Measurements from ENCODE around the gene GGCT. TPM values are rescaled to one million over a fixed set of nuclear protein-coding genes. Genes with fewer than 3 reads are reported as not detected.

Gene GGCT
- polyA plus RNA-seq, 3 donors: 7.6 to 18.1 (median 10.7) TPM

DNA sequence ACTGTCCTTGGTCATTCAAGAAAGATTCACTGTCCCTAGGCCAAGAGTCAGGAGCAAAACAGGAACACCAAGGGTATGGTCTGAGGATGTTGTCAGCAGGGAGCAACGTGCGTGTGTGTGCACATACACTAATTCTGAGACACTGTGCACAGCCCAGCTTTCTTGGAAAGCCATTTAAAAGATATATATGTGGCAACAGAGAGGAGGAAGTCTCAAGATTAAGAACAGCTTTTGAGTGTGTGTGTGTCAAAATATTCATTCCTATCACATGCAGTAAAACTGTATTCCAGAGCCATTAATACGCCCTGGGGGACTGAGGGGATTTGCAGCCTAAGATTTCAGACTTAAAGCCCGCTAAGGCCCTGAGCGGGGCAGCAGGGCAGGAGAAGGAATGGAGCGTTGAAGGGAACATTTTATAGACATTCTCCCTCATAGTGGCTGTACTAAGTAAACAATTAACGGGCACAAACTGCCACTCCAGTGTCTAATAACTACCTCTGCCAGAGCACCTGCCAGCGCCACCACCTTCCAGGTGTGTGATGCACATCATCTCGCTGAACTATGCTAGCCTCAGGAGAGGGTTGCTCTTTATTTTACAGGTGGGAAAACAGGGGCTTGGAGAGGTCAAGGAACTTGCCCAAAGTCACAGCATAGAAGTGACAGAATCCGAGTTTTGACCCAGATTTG lies 28.0 kb downstream of the GGCT start:
- no peak overlapping the region for H3K4me3 ChIP-seq (replicated peaks in 1 of 3; ENCODE audit: low read depth in 2 of 3, low read length in 3 of 3)

DNA sequence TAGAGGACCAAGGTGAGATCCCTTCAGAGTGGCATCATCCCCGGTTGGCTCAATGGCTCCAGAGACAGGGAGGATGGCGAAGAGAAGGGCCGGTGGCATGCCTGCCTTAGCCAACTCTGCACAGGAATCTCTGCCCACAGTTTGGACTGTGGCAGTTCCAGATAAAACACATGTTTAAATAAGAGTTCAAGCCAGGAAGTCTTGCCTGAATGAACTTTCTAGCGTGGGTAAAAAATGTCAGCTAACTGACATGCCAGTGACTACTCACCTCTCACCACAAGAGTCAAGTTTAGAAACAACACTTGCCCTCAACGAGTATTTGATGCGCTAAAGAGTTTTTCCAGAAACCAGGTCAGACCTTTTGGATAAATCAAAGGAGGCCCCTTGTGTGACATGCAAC lies 29.0 kb downstream of the GGCT start:
- no peak overlapping the region for H3K9ac ChIP-seq (ENCODE audit: insufficient read depth, low read length, poor library complexity, severe bottlenecking)
- peaks cover 21 to 23% of the 10 kb centered on the region in 2 donors for H3K36me3 Mint-ChIP-seq
- TF ChIP-seq, protein P1, sequence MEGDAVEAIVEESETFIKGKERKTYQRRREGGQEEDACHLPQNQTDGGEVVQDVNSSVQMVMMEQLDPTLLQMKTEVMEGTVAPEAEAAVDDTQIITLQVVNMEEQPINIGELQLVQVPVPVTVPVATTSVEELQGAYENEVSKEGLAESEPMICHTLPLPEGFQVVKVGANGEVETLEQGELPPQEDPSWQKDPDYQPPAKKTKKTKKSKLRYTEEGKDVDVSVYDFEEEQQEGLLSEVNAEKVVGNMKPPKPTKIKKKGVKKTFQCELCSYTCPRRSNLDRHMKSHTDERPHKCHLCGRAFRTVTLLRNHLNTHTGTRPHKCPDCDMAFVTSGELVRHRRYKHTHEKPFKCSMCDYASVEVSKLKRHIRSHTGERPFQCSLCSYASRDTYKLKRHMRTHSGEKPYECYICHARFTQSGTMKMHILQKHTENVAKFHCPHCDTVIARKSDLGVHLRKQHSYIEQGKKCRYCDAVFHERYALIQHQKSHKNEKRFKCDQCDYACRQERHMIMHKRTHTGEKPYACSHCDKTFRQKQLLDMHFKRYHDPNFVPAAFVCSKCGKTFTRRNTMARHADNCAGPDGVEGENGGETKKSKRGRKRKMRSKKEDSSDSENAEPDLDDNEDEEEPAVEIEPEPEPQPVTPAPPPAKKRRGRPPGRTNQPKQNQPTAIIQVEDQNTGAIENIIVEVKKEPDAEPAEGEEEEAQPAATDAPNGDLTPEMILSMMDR (IDR thresholded peaks at IDR 0.05): no peak
- WGBS (ENCODE audit: insufficient coverage): 43% methylated on average over 4 of the region's 6 CpGs
- peaks cover 36 to 45% of the 10 kb centered on the region in 2 donors for H3K4me1 ChIP-seq (ENCODE audit: control insufficient read depth in 1 of 2, insufficient read depth in 2 of 2, low read length in 2 of 2)
- H3K36me3 ChIP-seq (replicated peaks in 1 of 2; ENCODE audit: control insufficient read depth in 1 of 2, insufficient read depth in 2 of 2, low read length in 2 of 2): peaks cover 0 to 19% of the 10 kb centered on the region in 2 donors
- peaks cover 70% of the 10 kb centered on the region for H3K4me1 Mint-ChIP-seq
- no peak overlapping the region for H3K4me3 Mint-ChIP-seq
- H3K27me3 ChIP-seq (ENCODE audit: control insufficient read depth in 2 of 2, insufficient read depth in 2 of 2, low read length in 2 of 2): no peaks in the 10 kb centered on the region
- no peak overlapping the region for H2AFZ ChIP-seq (ENCODE audit: insufficient read depth, low read depth, low read length, poor library complexity, severe bottlenecking)
- peaks cover 77% of the 10 kb centered on the region for H3K79me2 ChIP-seq (ENCODE audit: insufficient read depth, low read length)
- H3K27me3 Mint-ChIP-seq (ENCODE audit: low read depth in 3 of 3): no peaks in the 10 kb centered on the region
- no peak overlapping the region for H3K4me2 ChIP-seq (replicated peaks; ENCODE audit: extremely low read depth, low read length, poor library complexity, severe bottlenecking)
- no peak for DNase-seq
- no peaks in the 10 kb centered on the region for H3K9me3 ChIP-seq (replicated peaks in 1 of 2; ENCODE audit: control insufficient read depth in 1 of 2, insufficient read depth in 1 of 2, low read length in 2 of 2)
- peaks cover 0 to 3% (median 0%) of the 10 kb centered on the region in 7 donors for H3K9me3 Mint-ChIP-seq
- peaks cover 20% of the 10 kb centered on the region for H4K20me1 ChIP-seq (ENCODE audit: insufficient read depth, low read length)
- intact Hi-C loops (cut with micrococcal nuclease): loop anchor here in 1 of 2 donors (5.0 kb wide), 1 partner anchor 48 kb away; no protein-coding TSS in a partner anchor
- H3K27ac Mint-ChIP-seq: no peak overlapping the region
- no peak overlapping the region for H3K4me3 ChIP-seq (replicated peaks in 1 of 3; ENCODE audit: low read depth in 2 of 3, low read length in 3 of 3)
- H3K27ac ChIP-seq (ENCODE audit: low read depth in 1 of 2, low read length in 2 of 2): no peak overlapping the region

More for the DNA sequence above, 28.0 kb downstream of the GGCT start:
- 42% methylated on average over 3 of the region's 10 CpGs for WGBS (ENCODE audit: insufficient coverage)
- Histone ChIP-seq H3K27me3 (ENCODE audit: control insufficient read depth in 2 of 2, insufficient read depth in 2 of 2, low read length in 2 of 2) (no peaks in the 10 kb centered on the region), H3K4me1 (ENCODE audit: control insufficient read depth in 1 of 2, insufficient read depth in 2 of 2, low read length in 2 of 2) (peaks cover 36 to 45% of the 10 kb centered on the region in 2 donors), H3K36me3 (replicated peaks in 1 of 2; ENCODE audit: control insufficient read depth in 1 of 2, insufficient read depth in 2 of 2, low read length in 2 of 2) (peaks cover 0 to 9% of the 10 kb centered on the region in 2 donors), H4K20me1 (ENCODE audit: insufficient read depth, low read length) (peaks cover 20% of the 10 kb centered on the region), H3K4me2 (replicated peaks; ENCODE audit: extremely low read depth, low read length, poor library complexity, severe bottlenecking) (no peak overlapping the region), H2AFZ (ENCODE audit: insufficient read depth, low read depth, low read length, poor library complexity, severe bottlenecking) (no peak overlapping the region), H3K79me2 (ENCODE audit: insufficient read depth, low read length) (peaks cover 67% of the 10 kb centered on the region), H3K9me3 (replicated peaks in 1 of 2; ENCODE audit: control insufficient read depth in 1 of 2, insufficient read depth in 1 of 2, low read length in 2 of 2) (no peaks in the 10 kb centered on the region), H3K9ac (ENCODE audit: insufficient read depth, low read length, poor library complexity, severe bottlenecking) (no peak overlapping the region), H3K27ac (ENCODE audit: low read depth in 1 of 2, low read length in 2 of 2) (no peak overlapping the region)
- DNase-seq: no peak
- Mint-ChIP-seq H3K4me3 (no peak overlapping the region), H3K9me3 (peaks cover 0 to 3% (median 0%) of the 10 kb centered on the region in 7 donors), H3K4me1 (peaks cover 63% of the 10 kb centered on the region), H3K27ac (peak overlapping the region in 3 of 7 donors; percentile 2 to 49 (median 25)), H3K36me3 (peaks cover 16 to 17% of the 10 kb centered on the region in 2 donors), H3K27me3 (ENCODE audit: low read depth in 3 of 3) (no peaks in the 10 kb centered on the region)
- TF ChIP-seq, protein P1 (IDR thresholded peaks at IDR 0.05): no peak
- intact Hi-C loops (cut with micrococcal nuclease): loop anchor here in 1 of 2 donors (5.0 kb wide), 1 partner anchor 49 kb away; no protein-coding TSS in a partner anchor

Data from CD14-positive monocyte (primary cell).